Aorta (tissue), 5 donors: Measurements from ENCODE around the gene MSI2. TPM values are rescaled to one million over a fixed set of nuclear protein-coding genes. Genes with fewer than 3 reads are reported as not detected.

Source experiments
- ATAC-seq: fragments of 200-7000 bp; cut with Tn5 transposase; one replicate; pipeline ENCODE4 v1.9.1; 2022; ENCODE audit warnings: moderate library complexity; ENCODE audit not compliant: low FRiP score
- DNase-seq, 2 donors: peaks; one replicate each; pipeline ENCODE4 v3.0.0-alpha.2; 2020
- H3K27ac ChIP-seq, 2 donors: one replicate each; pipeline ENCODE4 v1.5.1; 2013; ENCODE audit warnings: low read length in 2 of 2, mild to moderate bottlenecking in 2 of 2, moderate library complexity in 2 of 2, control low read depth in 1 of 2, inconsistent platforms in 1 of 2, low read depth in 1 of 2
- H3K27me3 ChIP-seq, 2 donors: one replicate each; pipeline ENCODE4 v1.6.1; 2013; ENCODE audit warnings: control low read depth in 1 of 2, low read length in 1 of 2, mild to moderate bottlenecking in 1 of 2, moderate library complexity in 1 of 2; ENCODE audit not compliant: insufficient read depth in 2 of 2, control insufficient read depth in 1 of 2
- H3K36me3 ChIP-seq, 2 donors: one replicate each; pipeline ENCODE4 v1.6.1; 2013; ENCODE audit warnings: control low read depth in 1 of 2, low read length in 1 of 2, mild to moderate bottlenecking in 1 of 2; ENCODE audit not compliant: insufficient read depth in 2 of 2, control insufficient read depth in 1 of 2
- H3K4me1 ChIP-seq, 2 donors: one replicate each; pipeline ENCODE4 v1.6.1; 2013; ENCODE audit warnings: low read length in 2 of 2, control low read depth in 1 of 2, mild to moderate bottlenecking in 1 of 2, moderate library complexity in 1 of 2; ENCODE audit not compliant: insufficient read depth in 2 of 2, control insufficient read depth in 1 of 2
- H3K4me3 ChIP-seq, 2 donors: one replicate each; pipeline ENCODE4 v1.5.1; 2013; ENCODE audit warnings: low read length in 2 of 2, control low read depth in 1 of 2, mild to moderate bottlenecking in 1 of 2
- H3K9me3 ChIP-seq: one replicate; pipeline ENCODE4 v1.6.1; 2013; ENCODE audit warnings: mild to moderate bottlenecking, low read length; ENCODE audit not compliant: control insufficient read depth
- WGBS, 2 donors: extraction: QIAGEN DNeasy Blood & Tissue Kit; methylation state at CpG; one replicate each; pipeline ENCODE4 v1.1.7; 2013; 5-methylcytosine and 5-hydroxymethylcytosine counted together
- intact Hi-C, 2 donors: fragments of 100-400 bp; cut with DNase I; formaldehyde crosslinking; loops; one replicate each; pipeline versions ENCODE4 v1.14.2 to v1.15.0; 2022
- polyA plus RNA-seq, 2 donors: library from polyadenylated mRNA; stranded (reverse); fragments of 200-250 nt; gene quantifications; one replicate each; pipeline ENCODE4 v1.2.3, GENCODE V29; 2013
- total RNA-seq, 2 donors: library from RNA; stranded (reverse); fragmentation: NEBNext Ultra II Directional; extraction: Animal tissue kit (Norgen Biotek cat#: 25700); gene quantifications; one replicate each; pipeline ENCODE4 v1.2.1, GENCODE V29; 2021
- donor health status: healthy with polysubstance abuse.
- donor health status: Bipolar disorder and iron deficiency.
- donor health status: DM: no; HTN: no; CAD: no.
- donor health status: DM: no; HTN: no; CAD: no.
- donor health status: DM: yes; HTN: yes; CAD: no.

MSI2 gene
- total and polyA plus RNA-seq, 4 donors = 9.3 to 48.2 (median 29.1) TPM

DNA sequence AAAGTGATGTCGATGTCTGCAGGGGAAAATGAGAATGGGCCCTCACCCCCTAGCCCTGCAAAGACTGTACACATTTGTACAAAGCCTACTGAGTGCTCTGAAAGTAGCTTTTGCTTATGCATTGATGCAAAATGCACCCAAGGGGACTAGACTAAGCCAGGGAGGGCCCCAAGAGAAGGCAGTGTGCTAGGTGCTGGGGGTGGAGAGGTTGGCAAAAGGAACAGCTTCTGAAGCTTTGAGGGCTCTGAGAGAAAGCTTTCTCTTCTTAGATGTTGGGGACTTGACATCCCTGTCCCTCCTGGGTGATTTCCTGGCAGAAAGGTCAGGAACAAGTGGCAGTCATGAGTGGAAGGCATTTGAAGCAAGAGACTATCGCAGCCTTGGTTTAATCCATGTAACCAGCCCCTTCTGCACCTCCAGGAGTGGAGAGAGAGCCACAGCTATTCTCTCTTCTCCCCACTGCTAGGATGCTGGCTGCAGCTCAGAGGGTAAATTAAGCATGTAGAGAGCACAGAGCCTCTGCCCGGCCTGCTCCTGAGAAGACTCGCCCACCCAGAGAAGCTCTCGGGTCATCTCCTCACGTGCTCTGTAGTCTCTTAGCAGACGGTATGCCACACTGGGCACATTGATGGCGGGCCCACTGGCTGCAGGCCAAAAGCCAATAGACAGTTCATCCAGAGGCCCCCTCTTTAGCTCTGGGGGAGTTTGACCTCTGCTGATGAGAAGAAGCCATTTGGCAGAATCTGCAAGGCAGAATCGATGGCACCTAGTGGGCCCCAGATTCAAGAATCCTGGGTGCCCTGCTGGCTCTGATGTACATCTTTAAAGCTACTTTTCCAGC, 221.4 kb downstream of the MSI2 start:
- Histone ChIP-seq H3K27ac (no peak overlapping the region), H3K36me3 (no peaks in the 10 kb centered on the region), H3K9me3 (no peaks in the 10 kb centered on the region), H3K4me3 (no peak overlapping the region), H3K4me1 (peaks cover 2 to 10% of the 10 kb centered on the region in 2 donors), H3K27me3 (no peaks in the 10 kb centered on the region)
- intact Hi-C loops = no loop called here
- 84 to 91% methylated on average over 9 of the region's 9 CpGs for WGBS, 2 donors
- no peak for ATAC-seq
- DNase-seq = no peak

DNA sequence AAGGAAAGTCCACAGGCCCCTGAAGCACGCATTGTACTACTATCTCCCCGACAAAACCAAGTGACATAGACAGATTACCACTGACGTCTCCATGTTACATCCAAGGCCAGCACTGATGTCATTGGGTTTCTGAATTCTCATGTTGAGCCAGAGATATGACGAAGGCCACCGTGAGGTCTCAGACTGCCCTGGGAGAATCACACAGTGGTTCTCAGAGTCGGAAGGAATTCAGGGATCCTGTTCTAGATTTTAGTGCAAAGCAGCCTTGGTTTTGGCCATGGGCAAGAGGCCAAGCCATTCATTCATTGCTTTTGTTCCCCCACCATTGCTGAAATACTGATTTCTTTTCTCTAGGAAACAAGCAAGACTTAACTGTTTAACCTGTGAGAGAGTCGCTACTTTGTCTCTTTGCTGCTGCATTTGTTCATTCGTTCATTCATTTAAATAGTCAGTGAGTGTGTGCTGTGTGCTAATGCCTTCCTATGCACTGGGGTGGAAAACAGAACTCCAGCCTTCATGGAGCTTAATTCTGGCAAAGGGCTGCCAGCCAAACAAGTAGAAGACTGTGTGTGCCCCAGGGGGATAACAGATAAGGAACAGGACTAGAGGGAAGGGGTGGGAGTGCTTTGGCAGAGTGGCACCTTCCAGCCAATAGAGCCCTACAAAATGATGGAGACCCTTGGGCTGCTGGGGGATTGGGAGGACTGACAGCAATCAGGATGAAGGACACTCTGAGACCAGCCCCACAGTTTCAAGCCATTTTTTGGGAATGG, 222.3 kb downstream of the MSI2 start:
- no peaks in the 10 kb centered on the region for H3K27me3 ChIP-seq
- no peak overlapping the region for H3K27ac ChIP-seq
- no peaks in the 10 kb centered on the region for H3K36me3 ChIP-seq
- H3K9me3 ChIP-seq = no peaks in the 10 kb centered on the region
- ATAC-seq (no peak), DNase-seq (no peak)
- intact Hi-C loops = no loop called here
- 33 to 45% methylated on average over 8 of the region's 8 CpGs for WGBS, 2 donors
- peaks cover 2 to 11% of the 10 kb centered on the region in 2 donors for H3K4me1 ChIP-seq
- no peak overlapping the region for H3K4me3 ChIP-seq

DNA sequence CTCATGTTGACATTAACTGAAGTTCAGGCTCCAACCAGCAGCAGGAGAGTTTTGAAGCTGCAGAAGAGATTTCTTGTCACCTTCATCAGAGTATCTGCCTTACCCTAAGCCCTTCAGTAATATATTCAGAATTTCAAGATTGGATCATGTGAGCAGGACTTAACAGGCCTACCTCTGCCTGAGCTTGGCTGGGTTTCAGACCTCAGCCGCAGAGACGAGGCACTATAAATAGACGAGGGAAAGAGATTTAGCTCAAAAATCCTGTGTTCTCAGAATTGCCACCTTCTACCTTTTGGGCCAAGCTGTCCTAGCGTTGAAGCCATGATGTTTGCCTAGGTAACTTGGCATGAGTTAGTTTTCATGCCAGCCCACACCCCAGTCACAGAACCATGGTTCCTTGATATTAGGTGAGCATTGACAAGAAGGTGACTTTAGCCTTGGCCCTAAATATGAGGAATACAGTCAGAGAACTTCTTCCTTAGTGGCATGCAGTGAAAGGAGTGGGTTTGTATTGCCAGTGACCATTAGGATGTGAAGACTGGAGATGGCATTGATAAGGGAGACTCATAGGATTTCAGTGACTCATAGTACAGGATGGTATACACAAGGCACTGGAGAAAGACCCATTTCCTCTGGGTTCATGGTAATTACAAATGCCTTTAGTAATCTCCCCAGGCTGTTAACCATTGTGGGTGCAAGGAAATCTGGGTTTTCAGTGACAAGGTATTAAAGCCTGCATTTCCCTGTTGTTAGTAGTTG, 224.3 kb downstream of the MSI2 start:
- intact Hi-C loops = loop anchor here in 1 of 2 donors (5.0 kb wide), 1 partner anchor 42 kb away; no protein-coding TSS in a partner anchor
- H3K36me3 ChIP-seq = no peaks in the 10 kb centered on the region
- H3K27me3 ChIP-seq = no peaks in the 10 kb centered on the region
- ATAC-seq = no peak
- H3K9me3 ChIP-seq = no peaks in the 10 kb centered on the region
- peaks cover 4 to 11% of the 10 kb centered on the region in 2 donors for H3K4me1 ChIP-seq
- DNase-seq = no peak
- H3K4me3 ChIP-seq = no peak overlapping the region
- 15 to 16% methylated on average over 4 of the region's 4 CpGs for WGBS, 2 donors
- no peak overlapping the region for H3K27ac ChIP-seq

DNA sequence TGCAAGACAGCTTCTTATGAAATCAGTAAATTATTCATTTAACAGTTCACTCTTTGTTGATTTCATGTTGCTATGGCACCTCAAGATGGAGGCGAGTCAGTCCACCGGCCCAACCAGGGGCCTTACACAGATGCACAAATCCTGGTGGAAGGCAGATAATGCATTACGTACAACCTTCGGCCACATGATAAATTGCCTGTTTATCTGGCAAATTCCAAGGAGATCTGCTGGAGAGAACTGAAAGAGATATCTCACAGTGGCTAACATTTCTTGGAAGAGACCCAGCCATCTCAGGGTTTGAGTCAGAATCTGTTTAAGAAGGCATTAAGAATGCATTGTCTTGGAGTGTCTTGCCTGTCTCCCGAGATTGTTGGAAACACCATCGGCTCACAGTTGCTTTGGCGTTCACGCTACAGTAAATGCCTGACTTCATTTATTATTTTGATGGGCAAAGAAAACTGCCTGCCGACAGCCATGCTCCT, 225.6 kb downstream of the MSI2 start:
- no peak overlapping the region for H3K27ac ChIP-seq
- H3K27me3 ChIP-seq = no peaks in the 10 kb centered on the region
- peaks cover 4 to 11% of the 10 kb centered on the region in 2 donors for H3K4me1 ChIP-seq
- no peak overlapping the region for H3K4me3 ChIP-seq
- ATAC-seq (no peak), DNase-seq (no peak)
- 28 to 32% methylated on average over 9 of the region's 9 CpGs for WGBS, 2 donors
- intact Hi-C loops = loop anchor here in 1 of 2 donors (5.0 kb wide), 1 partner anchor 40 kb away; no protein-coding TSS in a partner anchor
- H3K36me3 ChIP-seq = no peaks in the 10 kb centered on the region
- no peaks in the 10 kb centered on the region for H3K9me3 ChIP-seq

DNA sequence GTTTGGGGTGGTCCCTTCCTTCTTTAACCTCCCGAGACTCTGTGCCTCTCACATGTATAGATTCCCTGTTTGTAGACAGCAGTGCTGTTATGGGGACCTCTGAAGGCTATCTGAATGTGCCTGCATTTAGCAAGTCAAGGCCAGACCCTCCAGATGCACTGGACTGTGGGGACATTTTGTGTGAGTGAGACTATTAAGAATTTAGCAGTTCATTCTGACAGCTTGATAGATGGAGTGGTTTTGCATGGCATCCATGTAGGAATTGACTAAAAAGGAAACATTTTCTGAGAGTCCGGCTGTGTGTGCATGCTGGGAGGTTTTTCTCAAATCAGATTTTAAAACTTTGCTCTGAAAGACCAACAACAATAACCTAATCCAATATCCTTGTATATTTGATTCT, 226.3 kb downstream of the MSI2 start:
- peak overlapping the region in 1 of 2 donors; percentile 30 for H3K27ac ChIP-seq
- H3K4me1 ChIP-seq = peaks cover 6 to 11% of the 10 kb centered on the region in 2 donors
- intact Hi-C loops = loop anchor here in 1 of 2 donors (5.0 kb wide), 1 partner anchor 40 kb away; no protein-coding TSS in a partner anchor

DNA sequence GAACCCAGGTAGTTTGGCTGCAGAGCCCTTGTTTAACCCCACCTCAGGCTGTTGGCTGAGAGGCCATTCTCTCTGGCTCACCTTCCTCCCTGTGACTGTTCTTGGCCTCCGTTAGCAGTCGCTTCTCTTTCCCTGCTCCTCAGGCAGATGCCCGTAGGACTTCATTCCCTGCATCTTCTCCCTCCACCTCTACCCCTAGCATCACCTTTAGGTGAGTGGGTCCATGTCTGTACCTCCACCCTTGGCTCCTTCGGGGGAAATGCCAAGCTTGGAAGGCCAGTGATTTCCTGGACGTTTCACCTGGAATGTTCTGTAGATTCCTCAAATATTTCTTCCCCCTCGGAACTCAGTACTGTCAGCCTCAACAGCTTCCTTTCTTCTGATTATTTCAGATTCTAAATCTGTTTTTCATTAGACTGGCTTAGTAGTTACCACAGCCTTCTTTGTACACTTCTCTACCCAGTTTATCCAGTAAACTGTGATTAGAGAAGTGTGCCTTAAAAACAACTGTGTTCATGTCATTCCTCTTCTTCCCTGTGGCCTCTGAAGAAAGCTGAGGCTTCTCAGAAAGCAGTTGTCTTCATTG, 227.9 kb downstream of the MSI2 start:
- Histone ChIP-seq H3K4me3 (no peak overlapping the region), H3K27me3 (no peaks in the 10 kb centered on the region), H3K27ac (no peak overlapping the region), H3K4me1 (peaks cover 6 to 11% of the 10 kb centered on the region in 2 donors), H3K36me3 (no peaks in the 10 kb centered on the region), H3K9me3 (no peaks in the 10 kb centered on the region)
- no peak for ATAC-seq
- intact Hi-C loops = loop anchor here in 1 of 2 donors (5.0 kb wide), 1 partner anchor 38 kb away; no protein-coding TSS in a partner anchor
- DNase-seq = peak in 1 of 2 donors; percentile 7
- 66 to 70% methylated on average over 6 of the region's 6 CpGs for WGBS, 2 donors

More for the DNA sequence above, 226.3 kb downstream of the MSI2 start:
- Histone ChIP-seq H3K36me3 (no peaks in the 10 kb centered on the region), H3K4me3 (no peak overlapping the region), H3K9me3 (no peaks in the 10 kb centered on the region), H3K27me3 (no peaks in the 10 kb centered on the region)
- peak in 1 of 2 donors; percentile 3 for DNase-seq
- ATAC-seq = no peak
- WGBS, 2 donors = 20 to 48% methylated on average over 2 of the region's 2 CpGs

DNA sequence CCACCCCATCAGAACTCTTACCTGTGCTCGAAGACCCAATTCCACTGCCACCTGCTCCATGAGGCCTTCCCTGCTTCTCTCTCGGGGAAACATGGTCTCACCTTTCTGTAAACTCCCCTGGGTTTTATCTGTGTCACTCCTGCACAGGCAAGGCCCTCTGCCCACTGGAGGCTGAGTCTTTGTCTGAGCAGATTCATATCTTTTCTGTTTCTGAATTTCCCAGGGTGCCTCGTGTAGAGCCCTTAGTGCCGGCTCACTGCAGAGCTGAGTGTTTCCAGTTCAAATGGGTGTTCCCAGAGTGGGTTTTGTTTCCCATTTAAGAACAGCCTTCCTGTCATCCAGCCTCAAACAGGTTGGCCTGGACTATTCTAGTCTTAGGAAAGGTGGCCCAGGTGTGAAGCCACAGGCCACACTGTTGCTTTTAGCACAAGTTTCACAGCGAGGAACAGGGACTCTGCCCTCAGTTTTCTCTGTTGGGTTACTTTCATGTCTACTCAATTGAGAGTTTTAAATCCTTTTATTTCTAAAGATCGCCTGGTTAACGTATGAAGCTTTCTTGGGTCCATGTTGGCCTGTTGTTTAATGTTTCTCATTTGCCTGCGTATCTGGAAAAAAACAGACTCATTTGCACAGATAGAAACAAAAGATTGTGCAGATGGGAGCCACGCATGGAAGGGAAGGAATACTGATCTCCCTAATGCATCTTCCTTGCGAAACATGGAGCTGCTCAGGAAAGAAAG, 228.7 kb downstream of the MSI2 start:
- intact Hi-C loops = loop anchor here in 1 of 2 donors (5.0 kb wide), 1 partner anchor 37 kb away; no protein-coding TSS in a partner anchor
- Histone ChIP-seq H3K4me1 (peaks cover 6 to 12% of the 10 kb centered on the region in 2 donors), H3K36me3 (no peaks in the 10 kb centered on the region), H3K9me3 (no peaks in the 10 kb centered on the region), H3K27me3 (no peaks in the 10 kb centered on the region), H3K27ac (no peak overlapping the region), H3K4me3 (no peak overlapping the region)
- no peak for ATAC-seq
- 94 to 98% methylated on average over 10 of the region's 10 CpGs for WGBS, 2 donors
- no peak for DNase-seq
